HG02981 (cell line): Measurements from ENCODE around the gene KTN1.

Experiments
- ATAC-seq: cut with Tn5 transposase; IDR thresholded peaks from one replicate; pipeline ENCODE4 v1.9.1; 2021; ENCODE audit warnings: mild to moderate bottlenecking, moderate library complexity; ENCODE audit not compliant: unreplicated experiment

KTN1 gene

DNA sequence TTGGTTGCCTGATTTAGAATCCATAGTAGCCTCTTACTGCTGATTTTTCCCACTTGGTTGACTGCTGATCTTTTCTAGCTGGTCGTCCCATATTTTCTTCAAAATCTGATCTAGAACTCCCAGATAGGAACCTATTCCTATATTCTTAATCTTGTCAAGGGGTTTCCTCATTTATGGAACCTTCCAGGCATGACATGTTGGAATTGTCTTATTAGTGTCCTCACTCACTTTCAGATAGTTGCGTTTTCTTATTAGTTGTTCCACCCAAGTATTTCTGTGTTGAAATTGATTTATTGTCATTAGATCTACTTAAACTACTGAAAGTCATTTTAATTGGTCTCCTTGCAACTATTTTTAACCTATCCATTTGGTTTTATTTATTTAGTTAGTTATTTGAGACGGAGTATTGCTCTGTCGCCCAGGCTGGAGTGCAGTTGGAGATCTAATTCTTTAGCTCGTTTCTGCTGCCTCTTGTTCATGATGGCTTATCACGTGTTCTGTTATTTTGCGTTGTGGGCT lies 25.0 kb downstream of the KTN1 start:
- no peak for ATAC-seq

DNA sequence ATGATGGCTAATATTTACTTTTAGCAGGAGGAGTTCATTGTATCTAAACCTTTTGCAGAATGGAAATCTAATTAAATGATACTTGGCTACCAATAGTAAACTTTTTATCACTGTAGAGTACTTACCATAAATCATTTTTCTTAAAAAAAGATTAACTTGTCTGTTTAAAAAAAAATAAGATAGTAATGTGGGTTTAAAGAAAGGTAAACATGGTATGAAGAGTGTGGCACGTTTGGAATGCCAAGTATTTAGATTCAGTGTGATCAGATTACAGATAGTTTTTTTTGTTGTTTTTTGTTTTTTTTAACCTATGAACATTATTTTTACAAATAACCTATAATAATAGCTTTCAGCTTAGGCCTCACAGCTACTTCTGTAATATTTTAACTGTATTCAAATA lies 25.8 kb downstream of the KTN1 start:
- no peak for ATAC-seq

DNA sequence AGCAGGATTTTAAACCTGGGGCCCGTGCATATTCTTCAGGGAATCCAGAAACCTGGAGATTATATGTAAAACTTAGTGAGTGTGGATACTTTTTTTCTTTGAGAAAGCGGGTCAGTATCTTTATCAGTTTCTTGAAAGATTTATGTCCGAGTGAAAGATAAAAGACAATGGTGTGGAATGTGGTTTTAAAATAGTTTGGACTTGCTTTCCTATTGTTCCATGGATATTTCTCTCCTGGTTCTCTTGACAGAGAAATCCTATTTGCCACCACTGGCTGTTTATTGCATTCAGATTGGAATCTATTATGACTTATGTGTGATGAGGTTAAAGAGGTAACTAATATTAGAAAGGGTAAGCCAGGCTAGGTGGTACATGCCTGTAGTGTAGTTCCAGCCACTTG lies 27.4 kb downstream of the KTN1 start:
- ATAC-seq: no peak

DNA sequence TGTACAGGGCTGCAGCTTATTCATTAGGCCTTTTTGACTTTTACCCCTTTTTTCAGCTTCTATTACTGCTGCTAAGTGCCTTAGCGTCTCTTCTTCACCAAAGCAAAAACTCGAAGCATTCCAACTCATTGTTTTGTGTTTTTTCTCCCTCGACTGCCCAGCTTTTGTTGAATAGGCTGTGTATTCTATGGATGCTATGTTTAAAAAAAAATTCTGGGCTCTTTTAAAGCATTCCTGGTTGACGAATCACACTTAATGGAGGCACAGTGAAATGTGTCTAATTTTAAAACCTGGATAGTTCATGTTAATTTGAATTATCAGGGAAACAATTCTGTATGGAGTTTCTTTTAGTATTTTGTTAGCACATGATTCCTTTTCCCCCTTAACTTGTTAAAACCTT lies 29.7 kb downstream of the KTN1 start:
- ATAC-seq: no peak

DNA sequence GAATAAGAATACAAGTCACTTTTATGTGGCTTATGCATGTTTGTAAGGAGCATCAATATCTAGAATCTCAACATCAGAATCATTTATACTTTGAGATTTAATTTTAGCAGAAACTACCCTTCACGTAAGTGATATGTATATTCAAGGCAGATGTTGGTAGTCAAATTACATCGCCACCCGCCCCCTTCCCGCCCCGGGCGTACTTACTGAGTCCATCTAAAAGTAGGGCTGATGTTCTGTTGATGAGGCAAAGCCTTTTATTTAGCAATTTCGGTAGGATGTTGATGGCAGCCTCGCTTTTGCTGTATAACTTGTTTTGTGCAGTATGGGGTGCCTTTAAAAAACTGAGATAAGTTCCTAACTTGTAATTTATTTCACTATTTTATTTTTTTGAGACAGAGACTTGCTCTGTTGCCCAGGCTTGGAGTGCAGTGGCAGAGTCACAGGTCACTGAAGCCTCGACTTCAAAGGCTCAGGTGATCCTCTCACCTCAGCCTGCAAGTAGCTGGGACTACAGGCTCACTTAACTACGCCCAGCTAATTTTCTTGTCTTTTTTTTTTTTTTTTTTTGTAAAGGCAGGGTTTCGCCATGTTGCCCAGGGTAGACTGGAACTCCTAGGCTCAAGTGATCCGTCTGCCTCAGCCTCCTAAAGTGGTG lies 30.8 kb downstream of the KTN1 start:
- ATAC-seq: no peak

DNA sequence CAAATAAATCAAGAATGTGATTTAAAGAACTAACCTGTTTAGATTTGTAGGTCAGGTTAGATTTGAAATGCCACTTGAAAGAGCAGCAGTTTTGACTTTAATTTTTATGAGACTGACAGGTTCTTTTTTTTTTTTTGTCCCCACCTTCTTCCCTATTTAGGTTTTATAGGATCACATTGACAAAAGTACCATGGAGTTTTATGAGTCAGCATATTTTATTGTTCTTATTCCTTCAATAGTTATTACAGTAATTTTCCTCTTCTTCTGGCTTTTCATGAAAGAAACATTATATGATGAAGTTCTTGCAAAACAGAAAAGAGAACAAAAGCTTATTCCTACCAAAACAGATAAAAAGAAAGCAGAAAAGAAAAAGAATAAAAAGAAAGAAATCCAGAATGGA lies 31.9 kb downstream of the KTN1 start:
- ATAC-seq: no peak

DNA sequence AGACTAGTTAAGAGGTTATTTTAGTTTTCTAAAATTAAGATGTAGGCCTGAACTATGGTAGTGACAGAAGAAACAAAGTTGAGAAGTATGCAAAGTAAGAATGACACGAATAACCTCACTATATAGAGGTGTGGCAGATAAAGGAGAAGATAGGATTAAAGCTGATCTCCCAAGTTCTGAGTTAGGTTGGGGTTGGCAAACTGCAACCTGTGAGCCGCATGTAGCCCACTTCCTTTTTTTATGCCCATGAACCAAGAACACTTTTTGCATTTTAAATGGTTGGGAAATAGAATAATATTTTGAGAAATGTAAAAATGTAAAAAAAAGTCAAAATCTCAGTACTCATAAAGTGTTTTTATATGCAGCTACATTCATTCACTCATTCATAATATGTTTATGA lies 34.3 kb downstream of the KTN1 start:
- ATAC-seq: no peak

DNA sequence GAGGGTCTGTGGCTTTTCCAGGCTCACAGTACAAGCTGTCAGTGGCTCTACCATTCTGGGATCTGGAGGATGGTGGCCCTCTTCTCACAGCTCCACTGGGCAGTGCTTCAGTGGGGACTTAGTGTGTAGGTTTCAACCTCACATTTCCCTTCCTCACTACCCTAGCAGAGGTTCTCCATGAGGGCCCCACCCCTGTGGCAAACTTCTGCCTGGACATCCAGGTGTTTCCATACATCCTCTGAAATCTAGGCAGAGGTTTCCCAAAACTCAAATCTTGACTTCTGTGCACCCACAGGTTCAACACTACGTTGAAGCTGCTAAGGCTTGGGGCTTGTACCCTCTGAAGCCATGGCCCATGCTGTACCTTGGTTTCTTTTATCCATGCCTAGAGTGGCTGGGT lies 40.3 kb downstream of the KTN1 start:
- ATAC-seq: no peak

DNA sequence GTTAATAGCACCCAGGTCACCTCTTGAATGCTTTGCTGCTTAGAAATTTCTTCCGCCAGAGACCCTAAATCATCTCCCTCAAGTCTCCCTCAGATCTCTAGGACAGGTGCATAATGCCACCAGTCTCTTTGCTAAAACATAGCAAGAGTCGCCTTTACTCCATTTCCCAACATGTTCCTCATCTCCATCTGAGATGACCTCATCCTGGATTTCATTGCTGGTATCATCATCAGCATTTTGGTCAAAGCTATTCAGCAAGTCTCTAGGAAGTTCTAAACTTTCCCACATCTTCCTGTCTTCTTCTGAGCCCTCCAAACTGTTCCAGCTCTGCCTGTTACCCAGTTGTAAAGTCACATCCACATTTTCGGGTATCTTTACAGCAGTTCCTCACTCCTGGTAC lies 41.0 kb downstream of the KTN1 start:
- no peak for ATAC-seq

DNA sequence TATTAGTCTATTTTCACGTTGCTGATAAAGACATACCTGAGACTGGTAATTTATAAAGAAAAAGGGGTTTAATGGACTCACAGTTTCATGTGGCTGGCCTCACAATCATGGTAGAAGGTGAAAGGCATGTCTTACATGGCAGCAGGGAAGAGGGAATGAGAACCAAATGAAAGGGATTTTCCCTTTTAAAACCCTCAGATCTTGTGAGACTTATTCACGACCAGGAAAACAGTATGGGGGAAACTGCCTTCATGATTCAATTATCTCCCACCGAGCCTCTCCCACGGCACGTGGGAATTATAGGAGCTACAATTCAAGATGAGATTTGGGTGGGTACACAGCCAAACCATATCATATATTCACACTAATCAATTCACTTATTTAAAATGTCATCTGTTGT lies 41.4 kb downstream of the KTN1 start:
- ATAC-seq: no peak

DNA sequence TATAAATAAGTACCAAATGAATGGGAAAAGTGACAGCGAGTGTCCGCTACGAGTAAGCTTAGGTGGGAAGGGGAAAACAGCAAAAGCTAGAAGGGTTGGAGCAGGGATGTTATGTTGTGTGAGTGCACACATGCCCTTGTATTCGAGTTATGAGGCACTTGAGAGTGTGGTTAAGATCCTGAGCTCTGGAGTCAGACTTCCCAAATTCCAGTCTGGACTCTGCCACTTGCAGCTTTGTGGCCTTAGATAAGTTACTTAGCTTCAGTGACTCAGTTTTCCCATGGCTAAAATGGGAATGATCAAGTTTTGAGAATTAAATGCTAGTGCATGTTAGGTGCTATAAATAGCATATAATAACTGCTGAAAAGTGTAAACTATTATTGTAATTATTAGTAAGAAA lies 44.9 kb downstream of the KTN1 start:
- no peak for ATAC-seq

DNA sequence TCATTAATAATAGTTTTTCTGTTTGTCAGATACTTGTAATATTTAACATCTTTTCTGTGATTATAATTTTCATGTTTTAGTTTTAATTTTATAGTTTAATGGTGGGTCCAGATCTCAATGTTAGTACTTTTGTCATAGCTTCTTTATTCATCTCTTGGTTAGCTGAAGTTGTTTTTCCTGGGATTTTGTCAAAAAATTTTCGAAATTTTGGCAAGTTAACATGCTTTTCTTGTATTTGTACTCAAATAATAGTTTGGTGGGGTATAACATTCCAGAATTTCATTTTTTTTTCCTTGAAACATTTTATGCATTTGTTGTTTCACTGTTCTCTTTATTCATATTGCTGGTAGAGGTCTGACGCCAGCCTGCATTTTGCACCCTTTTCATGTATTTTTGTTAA lies 45.5 kb downstream of the KTN1 start:
- no peak for ATAC-seq

DNA sequence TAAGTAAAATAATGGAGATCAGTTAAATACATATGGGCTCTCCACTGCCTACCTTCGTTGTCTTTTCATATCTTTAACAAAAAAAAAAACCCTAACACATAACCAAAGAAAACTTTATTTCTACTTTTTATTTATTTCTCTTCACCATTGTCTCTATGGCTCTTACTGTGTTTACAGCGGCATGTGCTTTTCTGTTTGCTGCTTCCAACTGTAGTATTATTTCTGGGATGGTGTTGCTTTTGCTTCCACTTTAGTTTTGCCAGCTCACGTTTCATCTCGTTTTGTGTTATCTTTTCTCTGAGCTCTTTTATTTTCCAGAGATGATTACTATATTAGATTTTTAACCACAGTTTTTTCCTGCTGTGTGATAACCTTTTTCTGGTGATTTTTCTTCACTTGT lies 46.1 kb downstream of the KTN1 start:
- ATAC-seq: no peak

DNA sequence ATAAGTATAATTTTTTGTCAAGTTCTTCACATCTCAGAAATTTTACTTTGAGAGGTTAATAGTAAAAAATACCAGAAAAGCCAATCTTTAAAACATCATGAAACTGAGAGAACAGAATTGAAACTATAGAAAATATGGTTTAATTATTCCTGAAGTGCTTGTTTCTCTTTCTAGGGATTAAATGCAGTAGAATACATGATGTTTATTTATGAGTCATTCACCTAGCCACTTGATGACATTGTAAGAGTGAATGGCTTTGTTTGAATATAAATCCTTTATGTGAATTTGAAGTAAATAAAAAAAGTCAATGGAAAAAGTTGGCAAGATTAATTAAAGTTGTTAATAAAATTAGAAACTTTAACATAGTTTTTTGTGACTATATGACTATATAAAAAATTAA lies 48.4 kb downstream of the KTN1 start:
- no peak for ATAC-seq

DNA sequence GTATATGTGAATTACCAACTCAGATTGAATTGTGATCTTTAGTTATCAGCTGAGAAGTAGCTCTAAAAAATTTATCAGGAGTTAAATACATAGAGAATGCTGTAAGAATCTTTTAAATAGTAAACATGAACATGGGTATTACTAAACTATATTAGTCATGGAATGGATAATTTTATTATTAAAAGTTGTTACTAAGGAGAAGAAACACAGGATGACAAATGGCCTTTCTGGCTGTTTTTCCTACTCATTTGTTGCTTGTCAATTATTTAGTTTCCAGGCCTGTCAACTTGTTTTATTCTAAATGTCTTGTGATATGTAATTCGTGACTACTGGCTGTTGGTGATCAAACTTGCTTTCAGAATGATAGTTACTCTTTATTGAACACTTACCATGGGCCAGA lies 58.7 kb downstream of the KTN1 start:
- ATAC-seq: no peak

DNA sequence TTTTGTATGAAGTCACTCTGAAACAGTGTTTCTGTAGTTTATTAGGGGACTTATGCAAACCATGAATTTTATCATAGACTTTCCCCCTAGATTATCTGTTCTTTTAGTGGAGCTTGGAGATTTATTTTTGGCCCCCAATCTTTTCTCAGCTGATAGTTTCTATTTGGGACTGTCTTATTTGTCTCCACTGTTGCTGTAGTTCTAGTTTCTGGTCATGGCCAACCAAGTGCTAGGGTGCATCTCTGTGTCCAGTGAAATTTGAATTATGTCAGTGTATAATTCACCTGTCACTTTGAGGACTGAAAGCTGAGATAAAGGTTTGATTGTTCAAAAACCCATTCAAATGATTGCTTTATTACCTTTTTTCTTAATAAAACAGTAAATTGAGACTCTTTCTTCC lies 61.3 kb downstream of the KTN1 start:
- ATAC-seq: no peak

DNA sequence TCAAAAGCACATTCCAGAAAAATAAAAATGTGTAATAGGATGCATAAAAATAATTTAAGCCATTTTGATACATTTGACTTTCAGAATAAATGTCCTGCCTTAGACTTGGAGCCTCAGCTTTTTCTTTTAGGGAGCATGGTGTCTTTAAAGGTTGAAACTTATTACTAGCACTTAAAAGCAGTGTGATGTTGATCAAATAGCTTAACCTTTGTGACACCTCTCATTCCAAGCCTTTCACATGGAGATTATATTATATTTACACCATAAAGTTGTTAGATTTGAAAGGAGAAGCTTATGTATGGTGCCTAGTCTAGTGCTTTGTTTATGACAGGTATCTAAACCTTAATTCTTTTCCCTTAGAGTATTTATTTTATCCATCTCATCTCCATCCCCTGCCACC lies 61.9 kb downstream of the KTN1 start:
- no peak for ATAC-seq

DNA sequence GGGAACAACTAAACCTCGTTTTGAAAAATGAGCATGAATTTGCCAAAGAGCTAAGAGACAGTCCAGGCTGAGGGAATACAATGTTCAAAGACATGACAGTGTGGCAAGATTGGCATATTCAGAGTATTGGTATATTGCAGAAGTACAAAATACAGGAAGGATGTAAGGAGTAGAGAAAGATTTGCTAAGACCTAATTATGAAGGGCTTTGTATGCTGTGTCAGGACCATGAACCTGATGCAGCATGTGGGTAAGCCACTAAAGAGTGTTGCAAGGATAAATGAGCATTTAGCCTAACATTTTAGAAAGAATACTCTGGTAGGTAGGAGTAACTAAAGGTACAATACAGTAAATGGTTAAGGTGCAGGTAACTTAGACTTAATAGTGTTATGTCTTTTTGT lies 65.1 kb downstream of the KTN1 start:
- ATAC-seq: no peak

DNA sequence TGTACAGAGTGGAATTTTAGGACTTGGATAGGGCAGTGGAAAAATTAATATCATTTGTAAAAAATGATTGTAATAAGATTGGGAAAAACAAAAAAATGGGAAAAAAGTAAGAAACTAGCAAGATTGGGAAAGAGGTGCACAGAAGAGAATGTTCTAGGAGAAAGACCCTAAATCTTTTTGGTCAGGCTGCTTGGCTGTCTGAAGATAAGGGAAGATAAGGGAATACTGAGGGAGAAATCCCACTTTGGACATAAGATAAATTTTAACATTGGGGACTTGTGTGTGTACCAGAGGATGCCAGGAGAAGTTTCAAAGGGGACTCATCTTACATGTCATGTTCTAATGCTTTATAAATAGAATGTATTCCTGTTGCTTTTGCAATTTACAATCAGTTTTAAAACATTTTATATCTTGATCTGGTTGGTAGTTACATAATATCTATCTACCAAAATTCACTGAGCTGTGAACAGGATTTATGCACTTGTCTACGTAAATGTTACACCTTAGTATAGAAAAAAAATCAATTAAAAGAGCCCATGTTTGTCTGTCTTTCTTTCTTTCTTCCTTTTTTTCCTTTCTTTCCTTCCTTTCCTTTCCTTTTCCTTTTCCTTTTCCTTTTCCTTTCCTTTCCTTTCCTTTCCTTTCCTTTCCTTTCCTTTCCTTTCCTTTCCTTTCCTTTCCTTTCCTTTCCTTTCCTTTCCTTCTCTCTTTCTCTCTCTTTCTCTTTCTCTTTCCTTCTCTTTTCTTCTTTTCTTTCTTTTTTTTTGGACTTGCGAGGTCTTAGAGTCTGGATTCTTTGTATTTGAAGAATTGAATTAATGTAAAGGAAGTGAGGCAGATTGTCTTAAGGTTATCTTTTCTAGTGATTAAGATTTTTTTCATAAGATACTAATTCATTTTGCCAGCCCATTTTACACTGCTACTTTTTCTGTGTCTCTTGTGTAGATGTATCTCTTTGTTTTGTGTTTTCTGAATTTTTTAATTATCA lies 66.1 kb downstream of the KTN1 start:
- no peak for ATAC-seq

DNA sequence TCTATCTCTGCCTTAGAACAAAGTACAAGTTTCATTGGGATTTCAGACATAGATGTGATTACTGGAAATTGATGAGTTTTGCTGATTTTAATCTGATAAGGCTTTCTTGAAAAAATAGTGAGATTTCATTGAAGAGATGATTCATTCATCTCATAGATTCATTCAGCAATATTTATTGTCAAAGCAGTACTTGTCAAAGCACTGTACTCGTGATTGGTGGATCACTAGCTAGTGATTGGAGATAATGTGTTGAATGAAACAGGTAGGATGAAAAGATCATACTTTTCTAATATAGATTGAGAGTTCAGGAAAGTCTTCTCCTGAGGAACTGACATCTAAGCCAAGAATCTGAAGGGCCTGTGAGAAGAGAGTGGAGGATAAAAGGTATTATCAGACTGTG lies 71.0 kb downstream of the KTN1 start:
- no peak for ATAC-seq

DNA sequence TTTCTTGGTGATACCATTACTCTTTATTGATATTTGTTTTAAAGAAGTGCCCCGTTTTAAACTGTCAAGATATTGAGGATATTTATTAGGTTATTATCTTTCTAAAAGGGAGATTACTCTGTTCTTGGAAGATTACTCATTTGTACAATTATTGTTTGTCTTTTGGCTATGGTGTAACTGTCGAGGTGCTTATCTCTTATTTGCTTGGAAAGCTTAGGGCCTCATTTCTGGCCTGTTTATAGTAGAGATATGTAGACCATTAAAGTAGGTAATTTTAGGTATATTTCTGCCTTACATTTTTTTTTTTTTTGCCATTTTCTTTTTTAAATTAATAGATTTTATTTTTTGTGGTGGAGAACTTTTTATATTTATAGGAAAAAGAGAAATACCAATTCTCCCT lies 74.2 kb downstream of the KTN1 start:
- no peak for ATAC-seq

DNA sequence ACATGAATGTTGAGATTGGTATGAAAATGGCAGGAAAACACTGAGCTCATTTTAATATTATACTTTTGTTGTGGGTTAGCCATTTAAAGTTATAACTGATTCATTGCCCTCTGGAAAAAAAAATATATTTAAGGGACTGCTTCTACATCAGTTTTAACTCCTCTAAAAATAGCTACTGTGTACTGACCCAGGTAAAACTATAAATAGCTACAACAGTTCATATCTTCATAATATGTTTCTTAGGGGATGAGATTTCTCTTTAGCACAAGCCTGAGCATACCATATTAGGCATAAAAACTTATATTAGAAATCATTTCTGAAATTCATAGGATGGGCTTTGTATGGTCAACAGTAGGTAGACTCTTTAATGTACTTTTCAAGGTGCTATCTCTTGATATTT lies 81.0 kb downstream of the KTN1 start:
- ATAC-seq: no peak
